ENCODE measurements around the gene CCDC15. TPM values are rescaled to one million over a fixed set of nuclear protein-coding genes. Genes with fewer than 3 reads are reported as not detected.

CCDC15 gene
- total RNA-seq, 4 donors from 2014 or later: 0.10 to 0.16 TPM; not detected in 2

GRCh38 chr11:124971810-124972209 lies 17.8 kb downstream of the CCDC15 start:
- in situ Hi-C loops (cut with MboI; ENCODE audit: low sequenced_read_pairs in 4 of 4) (loop anchor here in 3 of 4 donors (25.0 kb wide), 3 partner anchors 165 to 915 kb away; partner anchors contain the start of gene HYLS1 (in 1 of the 3)), intact Hi-C loops (cut with DNase I; ENCODE audit: low total_unique reads) (no loop called here)
- Histone ChIP-seq H3K27ac (no peak overlapping the region), H3K36me3 (no peaks in the 10 kb centered on the region), H3K4me3 (no peak overlapping the region), H3K9me3 (no peaks in the 10 kb centered on the region), H3K4me1 (no peaks in the 10 kb centered on the region), H3K27me3 (no peaks in the 10 kb centered on the region)
- DNase-seq (no peak), ATAC-seq (no peak)
- TF ChIP-seq POLR2A (IDR thresholded peaks at IDR 0.05) (no peak), CTCF (IDR thresholded peaks at IDR 0.05 in 4 of 5, conservative IDR thresholded peaks at IDR 0.05 in 1 of 5) (no peak)

GRCh38 chr11:124976531-124976930 lies 22.5 kb downstream of the CCDC15 start:
- no peak for ATAC-seq
- TF ChIP-seq CTCF (IDR thresholded peaks at IDR 0.05 in 4 of 5, conservative IDR thresholded peaks at IDR 0.05 in 1 of 5) (no peak), POLR2A (IDR thresholded peaks at IDR 0.05) (no peak)

GRCh38 chr11:124977006-124977405 lies 23.0 kb downstream of the CCDC15 start:
- intact Hi-C loops (cut with DNase I; ENCODE audit: low total_unique reads): no loop called here
- no peak for DNase-seq

More at GRCh38 chr11:124976531-124976930, 22.5 kb downstream of the CCDC15 start:
- H3K4me3 ChIP-seq: no peak overlapping the region
- intact Hi-C loops (cut with DNase I; ENCODE audit: low total_unique reads) (no loop called here), in situ Hi-C loops (cut with MboI; ENCODE audit: low sequenced_read_pairs in 4 of 4) (no loop called here)
- no peak for DNase-seq
- H3K27me3 ChIP-seq: no peaks in the 10 kb centered on the region
- no peaks in the 10 kb centered on the region for H3K36me3 ChIP-seq
- H3K9me3 ChIP-seq: no peaks in the 10 kb centered on the region
- no peak overlapping the region for H3K27ac ChIP-seq
- no peaks in the 10 kb centered on the region for H3K4me1 ChIP-seq

GRCh38 chr11:124978316-124978715 lies 24.3 kb downstream of the CCDC15 start:
- TF ChIP-seq CTCF (IDR thresholded peaks at IDR 0.05 in 4 of 5, conservative IDR thresholded peaks at IDR 0.05 in 1 of 5) (no peak), POLR2A (IDR thresholded peaks at IDR 0.05) (no peak)
- H3K4me3 ChIP-seq: no peak overlapping the region
- in situ Hi-C loops (cut with MboI; ENCODE audit: low sequenced_read_pairs in 4 of 4) (no loop called here), intact Hi-C loops (cut with DNase I; ENCODE audit: low total_unique reads) (no loop called here)
- no peak overlapping the region for H3K27ac ChIP-seq
- no peaks in the 10 kb centered on the region for H3K4me1 ChIP-seq
- no peak for DNase-seq
- H3K9me3 ChIP-seq: peaks cover 0 to 6% (median 0%) of the 10 kb centered on the region in 3 donors
- H3K36me3 ChIP-seq: no peaks in the 10 kb centered on the region
- H3K27me3 ChIP-seq: no peaks in the 10 kb centered on the region
- ATAC-seq: no peak

More at GRCh38 chr11:124977006-124977405, 23.0 kb downstream of the CCDC15 start:
- in situ Hi-C loops (cut with MboI; ENCODE audit: low sequenced_read_pairs in 4 of 4): no loop called here
- no peak for ATAC-seq
- H3K27ac ChIP-seq: no peak overlapping the region
- H3K4me1 ChIP-seq: no peaks in the 10 kb centered on the region
- no peak overlapping the region for H3K4me3 ChIP-seq
- TF ChIP-seq CTCF (IDR thresholded peaks at IDR 0.05 in 4 of 5, conservative IDR thresholded peaks at IDR 0.05 in 1 of 5): no peak
- TF ChIP-seq POLR2A (IDR thresholded peaks at IDR 0.05): no peak
- no peaks in the 10 kb centered on the region for H3K27me3 ChIP-seq
- H3K36me3 ChIP-seq: no peaks in the 10 kb centered on the region
- peaks cover 0 to 1% (median 0%) of the 10 kb centered on the region in 3 donors for H3K9me3 ChIP-seq

- H3K9me3 ChIP-seq: peaks cover 0 to 6% (median 0%) of the 10 kb centered on the region in 3 donors
- intact Hi-C loops (cut with DNase I; ENCODE audit: low total_unique reads): no loop called here
- no peaks in the 10 kb centered on the region for H3K36me3 ChIP-seq
- H3K4me3 ChIP-seq: no peak overlapping the region
- TF ChIP-seq CTCF (IDR thresholded peaks at IDR 0.05 in 4 of 5, conservative IDR thresholded peaks at IDR 0.05 in 1 of 5): no peak
- TF ChIP-seq POLR2A (IDR thresholded peaks at IDR 0.05): no peak
- no peak overlapping the region for H3K27ac ChIP-seq
- in situ Hi-C loops (cut with MboI; ENCODE audit: low sequenced_read_pairs in 4 of 4): no loop called here
- ATAC-seq (no peak), DNase-seq (no peak)
- H3K4me1 ChIP-seq: no peaks in the 10 kb centered on the region
- no peaks in the 10 kb centered on the region for H3K27me3 ChIP-seq
These were observed 28.0 kb downstream of the CCDC15 start for GRCh38 chr11:124982043-124982442.
